Right atrium auricular region (tissue), 2 donors: ENCODE measurements around the gene HCK. TPM values are rescaled to one million over a fixed set of nuclear protein-coding genes. Genes with fewer than 3 reads are reported as not detected.

ENCODE experiments used
- DNase-seq: peaks from one replicate; pipeline ENCODE4 v3.0.0-alpha.2; 2019; ENCODE audit warnings: low spot score
- H3K27ac ChIP-seq, 2 donors: fragments of 200-600 bp; sonication (generic); 1 replicate in 1 of 2; 2 replicates in 1 of 2; pipeline ENCODE4 v1.5.1; 2016 to 2019
- H3K27me3 ChIP-seq, 2 donors: fragments of 200-600 bp; sonication (generic); one replicate each; pipeline versions ENCODE4 v1.5.1 to v1.6.0; 2017 to 2019
- H3K36me3 ChIP-seq: fragments of 200-600 bp; sonication (generic); one replicate; pipeline ENCODE4 v1.5.1; 2016
- H3K4me1 ChIP-seq, 2 donors: fragments of 200-600 bp; sonication (generic); one replicate each; pipeline versions ENCODE4 v1.5.1 to v1.6.0; 2017 to 2019
- H3K4me3 ChIP-seq, 2 donors: fragments of 200-600 bp; sonication (generic); 1 replicate in 1 of 2; 2 replicates in 1 of 2; pipeline ENCODE4 v1.5.1; 2017 to 2019; ENCODE audit warnings: mild to moderate bottlenecking in 1 of 2, moderate library complexity in 1 of 2
- H3K9me3 ChIP-seq, 2 donors: fragments of 200-600 bp; sonication (generic); one replicate each; pipeline ENCODE4 v1.5.1; 2019
- CTCF ChIP-seq, 2 donors: fragments of 200-600 bp; sonication (generic); IDR thresholded peaks; one replicate each; pipeline ENCODE4 v1.5.1; 2019; ENCODE audit warnings: antibody characterized with exemption in 2 of 2
- total RNA-seq, 2 donors: library from RNA; depleted of rRNA; stranded (reverse); fragments of >200 nt; gene quantifications; one replicate each; pipeline ENCODE4 v1.1.0, GENCODE V29; 2016

HCK gene
- total RNA-seq, result 1 to 10 TPM; 2.3 to 9.2 TPM

- Histone ChIP-seq H3K36me3 (no peaks in the 10 kb centered on the region), H3K27me3 (peaks cover 9 to 10% of the 10 kb centered on the region in 2 donors), H3K4me3 (peak within 1 kb of the TSS; percentile 21 to 42), H3K27ac (peak within 1 kb of the TSS; percentile 53 to 54), H3K4me1 (peaks cover 0 to 19% of the 10 kb centered on the region in 2 donors), H3K9me3 (no peaks in the 10 kb centered on the region)
- no peak for TF ChIP-seq CTCF (IDR thresholded peaks at IDR 0.05)
- DNase-seq, result no peak
These were observed at the start of gene HCK for GRCh38 chr20:32052090-32052777. Gene HCK, plus strand, starts transcription at chr20:32052242.

GRCh38 chr20:32003325-32003724 lies 48.7 kb upstream of the HCK start:
- H3K4me3 ChIP-seq, result no peak overlapping the region
- TF ChIP-seq CTCF (IDR thresholded peaks at IDR 0.05), result no peak
- peaks cover 0 to 18% of the 10 kb centered on the region in 2 donors for H3K4me1 ChIP-seq
- H3K27me3 ChIP-seq, result no peaks in the 10 kb centered on the region
- no peak overlapping the region for H3K27ac ChIP-seq
- no peaks in the 10 kb centered on the region for H3K9me3 ChIP-seq
- no peak for DNase-seq
- H3K36me3 ChIP-seq, result no peaks in the 10 kb centered on the region

- Histone ChIP-seq H3K36me3 (no peaks in the 10 kb centered on the region), H3K27ac (no peak overlapping the region), H3K9me3 (no peaks in the 10 kb centered on the region), H3K4me1 (peaks cover 0 to 29% of the 10 kb centered on the region in 2 donors), H3K27me3 (no peaks in the 10 kb centered on the region), H3K4me3 (no peak overlapping the region)
- no peak for DNase-seq
- TF ChIP-seq CTCF (IDR thresholded peaks at IDR 0.05), result no peak
These were observed 47.1 kb upstream of the HCK start for GRCh38 chr20:32004963-32005362.

- H3K4me1 ChIP-seq, result peaks cover 0 to 29% of the 10 kb centered on the region in 2 donors
- H3K27ac ChIP-seq, result no peak overlapping the region
- H3K4me3 ChIP-seq, result no peak overlapping the region
- no peak for TF ChIP-seq CTCF (IDR thresholded peaks at IDR 0.05)
- no peaks in the 10 kb centered on the region for H3K36me3 ChIP-seq
- no peak for DNase-seq
- H3K27me3 ChIP-seq, result no peaks in the 10 kb centered on the region
- no peaks in the 10 kb centered on the region for H3K9me3 ChIP-seq
These were observed 46.0 kb upstream of the HCK start for GRCh38 chr20:32006053-32006452.

GRCh38 chr20:32006841-32007786 lies 44.9 kb upstream of the HCK start:
- no peaks in the 10 kb centered on the region for H3K36me3 ChIP-seq
- peak overlapping the region in 1 of 2 donors; percentile 48 for H3K27ac ChIP-seq
- no peak for TF ChIP-seq CTCF (IDR thresholded peaks at IDR 0.05)
- H3K27me3 ChIP-seq, result no peaks in the 10 kb centered on the region
- no peak for DNase-seq
- H3K9me3 ChIP-seq, result no peaks in the 10 kb centered on the region
- peaks cover 0 to 29% of the 10 kb centered on the region in 2 donors for H3K4me1 ChIP-seq
- no peak overlapping the region for H3K4me3 ChIP-seq
